ENCODE results near the gene SNAPC1. TPM values are rescaled to one million over a fixed set of nuclear protein-coding genes. Genes with fewer than 3 reads are reported as not detected.
"Not testable (repeated sequence)": the region's sequence is repeated elsewhere in the genome, so short reads cannot be mapped to it uniquely, and the experiment has no call there.

The SNAPC1 gene
- total RNA-seq, 2 donors from 2014 or later, result 0.66 to 2.6 TPM

- Histone ChIP-seq H3K36me3 (replicated peaks in 1 of 2; ENCODE audit: insufficient read depth in 1 of 2, low read depth in 2 of 2) (peaks cover 0 to 2% of the 10 kb centered on the region in 2 donors), H3K9me3 (no peaks in the 10 kb centered on the region), H3K27ac (peak overlapping the region in 3 of 4 donors; percentile 68 to 85 (median 75)), H3K4me3 (peak overlapping the region; percentile 34 to 46), H3K4me1 (peaks cover 10% of the 10 kb centered on the region), H3K27me3 (no peaks in the 10 kb centered on the region)
- ATAC-seq (no peak), DNase-seq (no peak)
- 25 to 32% methylated on average over 8 of the region's 8 CpGs for WGBS, 2 donors
- intact Hi-C loops (cut with DNase I), result loop anchor here (10.0 kb wide), 1 partner anchor 47 kb away; no protein-coding TSS in a partner anchor
- TF ChIP-seq POLR2A (IDR thresholded peaks at IDR 0.05), result no peak
- TF ChIP-seq CTCF (IDR thresholded peaks at IDR 0.05), result no peak
Measured at GRCh38 chr14:61751475-61751989, 10.7 kb upstream of the SNAPC1 start.

DNA sequence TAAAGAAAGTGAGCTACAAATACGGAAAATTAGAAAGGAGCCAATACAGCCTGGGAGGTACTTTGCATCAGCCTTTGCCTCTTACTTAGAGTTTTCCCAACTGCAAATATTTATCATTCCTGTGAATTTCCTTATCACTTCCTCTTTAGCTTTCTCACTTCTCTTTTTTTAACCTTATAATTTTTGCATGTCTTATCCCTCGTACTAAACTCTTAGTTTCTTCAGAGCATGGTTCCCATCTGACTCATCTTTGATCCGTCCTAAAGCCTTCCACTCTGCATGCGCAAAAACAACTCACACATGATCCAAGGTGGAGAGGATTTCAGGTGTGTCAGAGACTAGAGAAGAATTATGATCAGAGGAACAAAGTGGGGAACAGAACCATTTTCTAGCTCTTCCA, 9.6 kb upstream of the SNAPC1 start:
- intact Hi-C loops (cut with DNase I), result loop anchor here (10.0 kb wide), 1 partner anchor 48 kb away; no protein-coding TSS in a partner anchor
- Histone ChIP-seq H3K27ac (peak overlapping the region in 1 of 4 donors; percentile 85), H3K4me3 (no peak overlapping the region)

DNA sequence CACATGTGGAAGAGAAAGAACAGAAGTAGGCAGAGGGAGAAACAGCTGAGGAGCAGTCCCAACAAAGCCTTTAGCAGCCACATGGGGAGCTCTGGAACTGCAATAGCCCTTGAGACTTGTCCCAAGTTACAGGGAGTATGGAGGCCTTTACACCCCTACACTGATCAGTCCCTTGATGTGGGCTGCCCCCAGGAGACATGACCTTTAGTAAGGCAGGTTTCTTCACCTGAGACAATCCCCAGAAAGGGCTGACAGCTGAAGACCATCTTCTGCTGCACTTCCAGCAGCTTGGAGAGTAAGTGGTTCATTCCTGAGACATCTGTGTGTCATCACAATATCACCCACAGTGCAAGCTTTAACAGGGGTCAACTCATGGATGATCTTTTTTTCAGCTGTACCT, 8.6 kb upstream of the SNAPC1 start:
- Histone ChIP-seq H3K36me3 (replicated peaks in 1 of 2; ENCODE audit: insufficient read depth in 1 of 2, low read depth in 2 of 2) (no peaks in the 10 kb centered on the region), H3K4me3 (no peak overlapping the region), H3K27me3 (no peaks in the 10 kb centered on the region), H3K4me1 (peaks cover 10% of the 10 kb centered on the region), H3K9me3 (no peaks in the 10 kb centered on the region), H3K27ac (no peak overlapping the region)
- no peak for TF ChIP-seq CTCF (IDR thresholded peaks at IDR 0.05)
- ATAC-seq (no peak), DNase-seq (no peak)
- intact Hi-C loops (cut with DNase I), result loop anchor here (10.0 kb wide), 1 partner anchor 49 kb away; no protein-coding TSS in a partner anchor

More for the DNA sequence above, 9.6 kb upstream of the SNAPC1 start:
- Histone ChIP-seq H3K36me3 (replicated peaks in 1 of 2; ENCODE audit: insufficient read depth in 1 of 2, low read depth in 2 of 2) (no peaks in the 10 kb centered on the region), H3K27me3 (no peaks in the 10 kb centered on the region), H3K9me3 (no peaks in the 10 kb centered on the region), H3K4me1 (peaks cover 10% of the 10 kb centered on the region)
- TF ChIP-seq POLR2A (IDR thresholded peaks at IDR 0.05) (no peak), CTCF (IDR thresholded peaks at IDR 0.05) (no peak)
- 56% methylated on average over 4 of the region's 4 CpGs for WGBS, 2 donors
- ATAC-seq (no peak), DNase-seq (no peak)

DNA sequence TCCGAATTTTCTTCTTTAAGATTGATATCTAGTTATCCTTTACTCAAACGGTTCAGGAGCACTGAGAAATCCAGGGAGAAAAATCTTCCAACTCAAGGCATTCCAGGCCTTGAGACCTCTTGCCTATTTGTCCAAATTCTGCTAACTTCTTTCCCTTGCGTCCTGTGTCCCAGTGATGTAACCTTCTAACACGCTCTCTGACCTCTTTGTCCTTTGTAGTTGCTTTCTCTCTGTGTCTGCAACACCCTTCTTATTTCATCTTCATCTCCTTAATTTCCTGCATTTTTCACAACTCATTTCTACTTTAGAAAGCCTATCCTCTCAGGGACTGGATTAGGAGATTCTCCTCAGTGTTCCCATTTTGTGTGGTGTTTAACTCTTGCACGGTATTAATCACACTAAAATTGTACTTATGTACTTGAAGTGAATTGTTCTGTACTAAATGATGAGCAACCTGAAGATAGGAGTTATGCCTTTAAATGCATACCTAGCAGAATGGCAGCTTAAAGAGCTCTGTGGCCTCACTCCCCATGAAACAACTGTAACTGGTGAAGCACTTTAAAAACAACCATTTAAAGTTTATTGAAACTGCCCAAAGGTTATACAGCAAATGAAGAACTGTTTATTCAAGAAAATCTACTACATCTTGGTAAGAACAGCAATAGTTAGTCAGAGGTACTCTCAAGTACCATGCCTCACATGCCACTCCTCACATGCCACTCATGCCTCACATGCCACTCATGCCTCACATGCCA, 7.4 kb upstream of the SNAPC1 start:
- no peak for ATAC-seq
- Histone ChIP-seq H3K36me3 (replicated peaks in 1 of 2; ENCODE audit: insufficient read depth in 1 of 2, low read depth in 2 of 2) (no peaks in the 10 kb centered on the region), H3K9me3 (no peaks in the 10 kb centered on the region), H3K27ac (no peak overlapping the region), H3K27me3 (no peaks in the 10 kb centered on the region), H3K4me1 (peaks cover 10% of the 10 kb centered on the region), H3K4me3 (no peak overlapping the region)
- 66 to 68% methylated on average over 5 of the region's 5 CpGs for WGBS, 2 donors
- no peak for TF ChIP-seq POLR2A (IDR thresholded peaks at IDR 0.05)
- no peak for TF ChIP-seq CTCF (IDR thresholded peaks at IDR 0.05)
- intact Hi-C loops (cut with DNase I), result loop anchor here (10.0 kb wide), 1 partner anchor 50 kb away; no protein-coding TSS in a partner anchor
- no peak for DNase-seq

GRCh38 chr14:61755382-61755742, 6.9 kb upstream of the SNAPC1 start:
- not testable (repeated sequence) for H3K4me1 ChIP-seq; H3K4me3 ChIP-seq; ATAC-seq; H3K36me3 ChIP-seq (replicated peaks in 1 of 2; ENCODE audit: insufficient read depth in 1 of 2, low read depth in 2 of 2); H3K9me3 ChIP-seq; DNase-seq; H3K27ac ChIP-seq; H3K27me3 ChIP-seq
- intact Hi-C loops (cut with DNase I), result loop anchor here (10.0 kb wide), 1 partner anchor 51 kb away; no protein-coding TSS in a partner anchor
